Lower leg skin (tissue), 4 donors: ENCODE results near the gene HAGH. TPM values are rescaled to one million over a fixed set of nuclear protein-coding genes. Genes with fewer than 3 reads are reported as not detected.
A peak's percentile ranks its signal among the peaks of the same experiment; 100 is the strongest.

ENCODE experiments used
- DNase-seq, 2 donors: peaks; one replicate each; pipeline ENCODE4 v3.0.0-alpha.2; 2019; ENCODE audit warnings: low spot score in 2 of 2
- H3K4me3 ChIP-seq: fragments of 200-600 bp; sonication (generic); 2 replicates; pipeline ENCODE4 v1.5.1; 2017; ENCODE audit warnings: mild to moderate bottlenecking, low read depth; ENCODE audit not compliant: poor library complexity, severe bottlenecking
- POLR2A ChIP-seq, 2 donors: fragments of 450-650 bp; IDR thresholded peaks; one replicate each; pipeline ENCODE4 v1.6.1; 2016 to 2017; ENCODE audit warnings: antibody characterized with exemption in 2 of 2, mild to moderate bottlenecking in 1 of 2, moderate library complexity in 1 of 2
- WGBS, 2 donors: methylation state at CpG; one replicate each; pipeline ENCODE4 v1.1.5; 2018; 5-methylcytosine and 5-hydroxymethylcytosine counted together
- intact Hi-C: fragments of 100-400 bp; cut with DNase I; formaldehyde crosslinking; loops from one replicate; pipeline ENCODE4 v1.15.0; 2023; ENCODE audit warnings: low total_unique reads
- total RNA-seq, 4 donors: library from RNA; depleted of rRNA; stranded (reverse); fragments of >200 nt; gene quantifications; one replicate each; pipeline ENCODE4 v1.1.0, GENCODE V29; 2016
- TF ChIP-seq, protein P1 (sequence below), 3 donors: fragments of 450-650 bp; IDR thresholded peaks; one replicate each; pipeline ENCODE4 v1.5.1; 2016; ENCODE audit warnings: antibody characterized with exemption in 3 of 3, mild to moderate bottlenecking in 3 of 3, moderate library complexity in 2 of 3

HAGH gene
- total RNA-seq, 4 donors from 2014 or later: 57.8 to 104 (median 89.0) TPM

DNA sequence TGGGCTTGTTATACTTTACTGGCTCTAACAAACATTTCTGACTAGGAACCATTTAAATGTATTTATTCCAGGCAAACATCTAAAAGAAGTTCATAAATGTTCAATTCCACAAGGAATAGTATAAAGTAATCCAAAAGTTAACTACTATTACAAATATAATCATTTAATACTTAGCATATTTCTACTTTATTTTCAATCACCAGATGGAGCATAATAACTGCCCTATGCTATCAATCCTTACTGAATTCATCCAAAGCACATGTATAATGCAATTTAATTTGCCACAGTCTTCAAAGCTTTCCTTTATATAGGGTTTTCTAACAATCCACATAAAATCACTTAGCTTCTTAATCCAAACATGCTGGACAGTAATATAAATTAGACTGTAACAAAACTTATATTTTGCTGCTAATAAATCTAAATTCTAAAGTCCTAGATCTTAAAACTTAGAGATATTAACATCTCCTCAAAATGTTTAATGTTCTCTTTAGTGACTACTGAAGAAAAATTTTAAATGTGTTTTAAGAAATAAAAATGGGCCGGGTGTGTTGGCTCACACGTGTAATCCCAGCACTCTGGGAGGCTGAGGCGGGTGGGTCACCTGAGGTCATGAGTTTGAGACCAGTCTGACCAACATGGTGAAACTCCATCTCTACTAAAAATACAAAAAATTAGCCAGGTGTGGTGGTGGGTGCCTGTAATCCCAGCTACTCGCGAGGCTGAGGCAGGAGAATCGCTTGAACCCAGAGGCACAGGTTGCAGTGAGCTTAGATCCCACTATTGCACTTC lies 39.5 kb upstream of the HAGH start:
- TF ChIP-seq, protein P1, sequence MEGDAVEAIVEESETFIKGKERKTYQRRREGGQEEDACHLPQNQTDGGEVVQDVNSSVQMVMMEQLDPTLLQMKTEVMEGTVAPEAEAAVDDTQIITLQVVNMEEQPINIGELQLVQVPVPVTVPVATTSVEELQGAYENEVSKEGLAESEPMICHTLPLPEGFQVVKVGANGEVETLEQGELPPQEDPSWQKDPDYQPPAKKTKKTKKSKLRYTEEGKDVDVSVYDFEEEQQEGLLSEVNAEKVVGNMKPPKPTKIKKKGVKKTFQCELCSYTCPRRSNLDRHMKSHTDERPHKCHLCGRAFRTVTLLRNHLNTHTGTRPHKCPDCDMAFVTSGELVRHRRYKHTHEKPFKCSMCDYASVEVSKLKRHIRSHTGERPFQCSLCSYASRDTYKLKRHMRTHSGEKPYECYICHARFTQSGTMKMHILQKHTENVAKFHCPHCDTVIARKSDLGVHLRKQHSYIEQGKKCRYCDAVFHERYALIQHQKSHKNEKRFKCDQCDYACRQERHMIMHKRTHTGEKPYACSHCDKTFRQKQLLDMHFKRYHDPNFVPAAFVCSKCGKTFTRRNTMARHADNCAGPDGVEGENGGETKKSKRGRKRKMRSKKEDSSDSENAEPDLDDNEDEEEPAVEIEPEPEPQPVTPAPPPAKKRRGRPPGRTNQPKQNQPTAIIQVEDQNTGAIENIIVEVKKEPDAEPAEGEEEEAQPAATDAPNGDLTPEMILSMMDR (IDR thresholded peaks at IDR 0.05): no peak
- TF ChIP-seq POLR2A (IDR thresholded peaks at IDR 0.05): no peak
- DNase-seq: peak in 1 of 2 donors; percentile 43
- H3K4me3 ChIP-seq: no peak overlapping the region
- 60 to 70% methylated on average over 6 of the region's 6 CpGs for WGBS, 2 donors
- intact Hi-C loops: no loop called here

DNA sequence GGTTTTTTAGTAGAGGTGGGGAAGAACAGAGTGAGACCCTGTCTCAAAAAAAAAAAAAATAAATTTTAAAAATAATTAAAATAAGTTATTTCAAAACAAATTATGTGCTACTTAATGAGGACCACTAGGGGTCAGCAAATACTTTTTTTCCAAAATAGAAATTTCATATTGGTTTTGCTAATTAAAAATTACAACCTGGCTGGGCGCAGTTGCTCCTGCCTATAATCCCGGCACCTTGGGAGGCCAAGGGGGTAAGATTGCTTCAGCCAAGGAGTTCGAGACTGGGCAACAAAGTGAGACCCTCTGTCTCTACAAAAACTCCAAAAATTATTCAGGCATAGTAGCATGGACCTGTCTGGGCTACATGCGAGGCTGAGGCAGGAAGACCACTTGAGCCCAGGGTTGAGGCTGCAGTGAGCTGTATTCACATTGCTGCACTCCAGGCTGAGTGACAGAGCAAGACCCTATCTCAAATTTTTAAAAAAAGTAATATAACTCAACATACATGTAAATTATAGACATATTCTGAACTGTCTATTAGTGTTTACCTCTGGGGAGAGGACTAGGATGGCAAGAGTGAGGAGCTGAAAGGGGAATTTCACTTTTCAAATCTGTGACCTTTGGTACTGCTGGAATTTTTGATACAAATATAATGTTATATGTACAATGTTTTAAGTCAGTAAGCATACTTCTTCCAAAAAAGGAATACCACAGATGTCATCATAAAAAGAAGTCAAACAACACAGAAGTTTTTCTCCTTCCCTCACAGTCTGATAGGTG lies 37.2 kb upstream of the HAGH start:
- H3K4me3 ChIP-seq: no peak overlapping the region
- DNase-seq: no peak
- intact Hi-C loops: no loop called here
- TF ChIP-seq, protein P1 (IDR thresholded peaks at IDR 0.05): no peak
- TF ChIP-seq POLR2A (IDR thresholded peaks at IDR 0.05): no peak
- WGBS, 2 donors: 10 to 16% methylated on average over 4 of the region's 4 CpGs

DNA sequence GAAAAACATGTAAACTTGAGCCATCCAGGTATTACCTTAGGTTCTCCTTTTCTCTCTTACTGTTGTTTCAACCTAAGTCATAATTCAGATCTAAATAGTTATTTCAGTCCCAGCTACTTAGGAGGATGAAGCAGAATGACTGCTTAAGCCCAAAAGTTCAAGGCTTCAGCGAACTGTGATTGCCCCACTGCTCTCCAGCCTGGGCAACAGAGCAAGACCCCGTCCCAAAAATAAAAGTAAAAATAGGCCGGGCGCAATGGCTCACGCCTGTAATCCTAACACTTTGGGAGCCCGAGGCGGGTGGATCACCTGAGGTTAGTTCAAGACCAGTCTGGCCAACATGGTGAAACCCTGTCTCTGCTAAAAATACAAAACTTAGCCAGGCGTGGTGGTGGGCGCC lies 35.8 kb upstream of the HAGH start:
- 84 to 86% methylated on average over 9 of the region's 9 CpGs for WGBS, 2 donors
- no peak for TF ChIP-seq POLR2A (IDR thresholded peaks at IDR 0.05)
- TF ChIP-seq, protein P1 (IDR thresholded peaks at IDR 0.05): no peak
- no peak for DNase-seq
- no peak overlapping the region for H3K4me3 ChIP-seq
- intact Hi-C loops: no loop called here

DNA sequence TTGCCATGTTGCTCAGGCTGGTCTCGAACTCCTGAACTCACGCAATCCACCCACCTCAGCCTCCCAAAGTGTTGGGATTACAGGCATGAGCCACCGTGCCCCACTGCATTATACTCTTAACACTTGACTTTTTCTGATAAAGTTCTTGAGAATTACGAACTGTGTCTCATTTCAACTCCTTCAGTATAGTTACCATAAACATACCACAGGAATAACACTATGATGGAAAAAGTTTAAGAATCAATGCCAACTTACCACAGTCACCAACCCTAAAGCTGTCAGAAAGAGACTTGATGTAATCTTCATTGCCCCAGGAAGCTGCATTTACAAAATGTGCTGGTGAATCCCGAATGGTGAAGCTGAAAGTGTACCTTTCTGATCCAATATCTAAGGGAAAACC lies 35.1 kb upstream of the HAGH start:
- intact Hi-C loops: no loop called here
- no peak for DNase-seq
- 81 to 82% methylated on average over 5 of the region's 5 CpGs for WGBS, 2 donors
- TF ChIP-seq POLR2A (IDR thresholded peaks at IDR 0.05): no peak
- TF ChIP-seq, protein P1 (IDR thresholded peaks at IDR 0.05): no peak
- no peak overlapping the region for H3K4me3 ChIP-seq

DNA sequence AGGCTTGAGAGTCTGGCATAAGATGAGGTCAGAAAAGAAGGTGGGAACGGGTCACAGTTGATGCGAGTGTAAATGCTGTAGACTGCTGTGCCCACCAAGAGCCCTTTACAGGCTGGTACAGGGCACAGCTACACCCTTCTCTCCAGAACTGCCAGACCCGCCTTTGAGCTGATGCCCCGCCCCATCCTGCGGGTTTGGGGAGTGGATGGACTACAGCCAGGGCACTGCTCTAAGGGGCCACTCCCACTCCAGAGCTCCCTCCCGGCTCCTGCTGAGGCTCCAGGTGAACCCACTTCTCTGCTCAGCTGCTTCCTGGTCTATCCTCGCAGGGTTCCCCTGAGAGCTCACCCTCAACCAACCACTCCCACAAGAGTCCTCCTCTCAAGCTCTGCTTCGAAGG lies 33.0 kb upstream of the HAGH start:
- intact Hi-C loops: loop anchor here (10.0 kb wide), 1 partner anchor 75 kb away; no protein-coding TSS in a partner anchor
- 19 to 40% methylated on average over 8 of the region's 8 CpGs for WGBS, 2 donors
- no peak overlapping the region for H3K4me3 ChIP-seq
- TF ChIP-seq POLR2A (IDR thresholded peaks at IDR 0.05): no peak
- TF ChIP-seq, protein P1 (IDR thresholded peaks at IDR 0.05): no peak
- DNase-seq: no peak
